Right atrium auricular region (tissue), 2 donors: Measurements from ENCODE around the gene DNAH11. TPM values are rescaled to one million over a fixed set of nuclear protein-coding genes. Genes with fewer than 3 reads are reported as not detected.

Experiments used
- DNase-seq: peaks from one replicate; pipeline ENCODE4 v3.0.0-alpha.2; 2019; ENCODE audit warnings: low spot score
- H3K27ac ChIP-seq, 2 donors: fragments of 200-600 bp; sonication (generic); 1 replicate in 1 of 2; 2 replicates in 1 of 2; pipeline ENCODE4 v1.5.1; 2016 to 2019
- H3K27me3 ChIP-seq, 2 donors: fragments of 200-600 bp; sonication (generic); one replicate each; pipeline versions ENCODE4 v1.5.1 to v1.6.0; 2017 to 2019
- H3K36me3 ChIP-seq: fragments of 200-600 bp; sonication (generic); one replicate; pipeline ENCODE4 v1.5.1; 2016
- H3K4me1 ChIP-seq, 2 donors: fragments of 200-600 bp; sonication (generic); one replicate each; pipeline versions ENCODE4 v1.5.1 to v1.6.0; 2017 to 2019
- H3K4me3 ChIP-seq, 2 donors: fragments of 200-600 bp; sonication (generic); 1 replicate in 1 of 2; 2 replicates in 1 of 2; pipeline ENCODE4 v1.5.1; 2017 to 2019; ENCODE audit warnings: mild to moderate bottlenecking in 1 of 2, moderate library complexity in 1 of 2
- H3K9me3 ChIP-seq, 2 donors: fragments of 200-600 bp; sonication (generic); one replicate each; pipeline ENCODE4 v1.5.1; 2019
- CTCF ChIP-seq, 2 donors: fragments of 200-600 bp; sonication (generic); IDR thresholded peaks; one replicate each; pipeline ENCODE4 v1.5.1; 2019; ENCODE audit warnings: antibody characterized with exemption in 2 of 2
- total RNA-seq, 2 donors: library from RNA; depleted of rRNA; stranded (reverse); fragments of >200 nt; gene quantifications; one replicate each; pipeline ENCODE4 v1.1.0, GENCODE V29; 2016

The DNAH11 gene
- total RNA-seq, 2 donors from 2014 or later = 2.8 to 3.5 TPM

GRCh38 chr7:21948887-21949540 lies 406.2 kb downstream of the DNAH11 start:
- Histone ChIP-seq H3K27ac (no peak overlapping the region), H3K36me3 (no peaks in the 10 kb centered on the region), H3K9me3 (no peaks in the 10 kb centered on the region), H3K27me3 (no peaks in the 10 kb centered on the region), H3K4me1 (peaks cover 0 to 5% of the 10 kb centered on the region in 2 donors), H3K4me3 (no peak overlapping the region)
- TF ChIP-seq CTCF (IDR thresholded peaks at IDR 0.05) = no peak
- DNase-seq = no peak

Other genes with a start within 250 kb of the DNAH11 start
- gene SP4, start 115.0 kb upstream of the DNAH11 start, total RNA-seq = 100 to 1,000 TPM in 1 of 2 donors, 10 to 100 TPM in 1; 15.2 to 205 TPM